Measurements from ENCODE around the gene UBA3. TPM values are rescaled to one million over a fixed set of nuclear protein-coding genes. Genes with fewer than 3 reads are reported as not detected.

UBA3 gene
- total RNA-seq, 4 donors from 2014 or later, result 37.2 to 77.7 (median 48.6) TPM

DNA sequence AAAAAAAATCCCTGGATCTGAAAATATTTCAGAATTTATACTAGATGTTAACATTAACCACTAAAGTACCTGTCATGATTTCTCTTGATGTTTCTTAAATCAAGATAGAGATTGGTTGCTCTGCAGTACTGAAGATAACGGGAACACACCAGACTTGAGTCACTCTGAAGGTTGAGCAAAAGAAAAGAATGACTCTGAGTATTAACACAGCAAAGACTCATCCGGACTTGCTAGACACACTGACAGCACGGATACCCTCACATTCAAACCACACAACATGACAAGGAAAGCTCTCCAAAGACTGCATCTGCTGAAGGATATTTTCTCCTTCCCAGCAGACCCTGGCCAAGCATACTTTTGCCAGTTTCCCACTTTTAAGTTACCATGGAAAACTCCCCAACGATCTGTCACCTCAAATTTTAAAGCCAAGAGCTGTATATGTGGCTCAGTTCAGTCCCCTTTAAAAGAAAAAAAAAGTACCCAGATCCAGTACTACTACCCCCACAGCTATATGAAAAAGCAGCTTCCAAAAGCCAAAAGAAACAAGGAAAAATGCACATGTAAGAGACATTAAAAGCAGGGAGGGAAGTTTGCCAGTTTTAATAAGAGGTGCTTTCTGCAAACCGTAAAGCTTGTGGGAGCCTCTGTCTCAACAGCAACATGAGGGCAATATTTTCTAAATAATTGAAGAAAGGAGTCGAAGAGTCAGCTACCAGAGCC is 74.9 kb downstream of the UBA3 start:
- Histone ChIP-seq H3K27me3 (no peaks in the 10 kb centered on the region), H3K4me3 (no peak overlapping the region), H3K9me3 (no peaks in the 10 kb centered on the region), H3K36me3 (peaks cover 50% of the 10 kb centered on the region), H3K27ac (no peak overlapping the region), H3K4me1 (peaks cover 7% of the 10 kb centered on the region)
- DNase-seq (ENCODE audit: low spot score in 2 of 2), result no peak
- 72% methylated on average over 6 of the region's 6 CpGs for WGBS
- TF ChIP-seq, protein P1, sequence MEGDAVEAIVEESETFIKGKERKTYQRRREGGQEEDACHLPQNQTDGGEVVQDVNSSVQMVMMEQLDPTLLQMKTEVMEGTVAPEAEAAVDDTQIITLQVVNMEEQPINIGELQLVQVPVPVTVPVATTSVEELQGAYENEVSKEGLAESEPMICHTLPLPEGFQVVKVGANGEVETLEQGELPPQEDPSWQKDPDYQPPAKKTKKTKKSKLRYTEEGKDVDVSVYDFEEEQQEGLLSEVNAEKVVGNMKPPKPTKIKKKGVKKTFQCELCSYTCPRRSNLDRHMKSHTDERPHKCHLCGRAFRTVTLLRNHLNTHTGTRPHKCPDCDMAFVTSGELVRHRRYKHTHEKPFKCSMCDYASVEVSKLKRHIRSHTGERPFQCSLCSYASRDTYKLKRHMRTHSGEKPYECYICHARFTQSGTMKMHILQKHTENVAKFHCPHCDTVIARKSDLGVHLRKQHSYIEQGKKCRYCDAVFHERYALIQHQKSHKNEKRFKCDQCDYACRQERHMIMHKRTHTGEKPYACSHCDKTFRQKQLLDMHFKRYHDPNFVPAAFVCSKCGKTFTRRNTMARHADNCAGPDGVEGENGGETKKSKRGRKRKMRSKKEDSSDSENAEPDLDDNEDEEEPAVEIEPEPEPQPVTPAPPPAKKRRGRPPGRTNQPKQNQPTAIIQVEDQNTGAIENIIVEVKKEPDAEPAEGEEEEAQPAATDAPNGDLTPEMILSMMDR (IDR thresholded peaks at IDR 0.05), result no peak

Other genes with a start within 250 kb of the UBA3 start
- gene TAFA4, start 147.8 kb downstream of the UBA3 start, total RNA-seq, result not detected
- 10 to 100 TPM; 15.3 to 27.8 (median 20.9) TPM for gene EOGT, start 66.7 kb downstream of the UBA3 start, total RNA-seq
- gene TMF1, start 28.0 kb downstream of the UBA3 start, total RNA-seq, result 10 to 100 TPM; 19.2 to 46.3 (median 27.8) TPM
- gene ARL6IP5, start 4.6 kb upstream of the UBA3 start, total RNA-seq, result 100 to 1,000 TPM in 1 of 4 donors, 10 to 100 TPM in 3; 58.6 to 106 (median 69.0) TPM
- gene LMOD3, start 42.2 kb upstream of the UBA3 start, total RNA-seq, result under 1 TPM in 1 of 4 donors, not detected in 3; 0.40 TPM

All from suprapubic skin (tissue), 4 donors.